DMS 273 treated with DMSO at 0.1 percent for 48 hours (cell line): ENCODE data around the gene USP24.
A peak's percentile ranks its signal among the peaks of the same experiment; 100 is the strongest.

Experiments
- DNase-seq: peaks from one replicate; lab custom pipeline; 2025; lab: John Stamatoyannopoulos, UW

Gene USP24

DNA sequence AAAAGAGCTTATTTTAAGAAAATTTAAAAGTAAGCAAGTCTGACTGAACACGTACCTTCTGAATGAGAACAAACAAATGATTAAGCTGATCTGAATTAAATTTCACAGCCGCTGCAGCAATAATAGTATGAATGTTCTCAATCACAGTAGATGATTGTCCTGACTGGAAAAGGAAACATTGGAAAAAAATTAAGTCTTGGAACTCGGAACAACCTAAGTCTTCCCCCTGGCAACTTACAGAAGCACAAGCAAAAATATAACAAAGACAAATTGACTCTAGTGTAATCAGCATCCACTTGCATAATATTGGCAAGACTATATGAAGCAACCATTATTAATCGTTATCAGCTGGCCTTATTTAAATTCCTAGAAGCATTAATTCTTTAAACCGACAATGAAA is 60.5 kb downstream of the USP24 start:
- DNase-seq: no peak

DNA sequence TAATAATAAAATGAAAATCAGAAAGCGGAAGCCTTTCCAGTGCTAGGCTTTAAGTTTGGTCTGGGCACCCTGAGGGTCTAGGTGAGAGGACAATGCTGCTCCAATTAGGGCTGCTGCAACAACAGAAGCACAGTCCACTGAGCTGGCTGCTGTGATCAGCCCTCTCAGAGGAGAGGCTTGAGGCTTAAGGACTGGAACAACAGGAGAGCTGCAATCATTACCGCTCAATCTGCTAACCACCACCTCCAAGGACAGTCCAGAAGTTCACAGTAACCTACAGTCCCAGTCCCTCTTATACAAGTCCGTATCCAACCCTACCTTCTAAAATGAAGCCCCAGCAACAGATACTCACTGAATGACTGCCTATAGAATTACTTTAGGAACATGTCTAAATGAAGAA is 62.1 kb downstream of the USP24 start:
- DNase-seq: no peak

DNA sequence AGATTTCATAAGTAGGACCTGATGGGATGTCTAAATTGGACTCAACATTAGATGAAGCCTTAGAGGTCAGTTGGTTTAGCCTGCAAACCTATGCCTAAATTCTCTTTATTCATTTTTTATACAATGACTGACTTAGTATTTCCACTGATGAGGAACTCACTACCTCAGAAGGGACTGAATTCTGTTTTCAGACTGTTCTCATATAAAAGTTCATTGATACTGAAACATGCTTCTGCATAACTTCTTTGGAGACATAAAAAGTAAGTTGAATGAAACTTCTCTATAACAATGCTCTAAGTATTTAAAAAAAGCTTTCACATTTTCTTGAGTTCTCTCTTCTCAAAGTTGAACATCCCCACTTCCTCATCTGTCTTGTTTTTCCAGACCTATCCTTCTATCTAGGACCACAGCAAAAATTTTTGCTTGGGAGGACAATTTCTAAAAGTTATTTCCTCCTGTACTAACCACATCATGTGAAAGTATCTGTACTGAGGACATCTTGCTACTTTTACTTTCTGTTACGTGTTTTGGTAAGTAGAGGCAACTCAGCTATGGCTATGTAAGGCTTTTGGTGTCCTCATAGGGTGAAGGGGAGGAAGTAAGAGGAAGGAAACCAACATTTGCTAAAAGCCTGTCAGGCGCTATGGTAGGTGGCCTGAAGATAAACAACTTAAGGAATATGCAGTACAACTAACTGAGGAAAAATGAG is 64.1 kb downstream of the USP24 start:
- DNase-seq: no peak

- DNase-seq: no peak
These were observed 66.5 kb downstream of the USP24 start for GRCh38 chr1:55148676-55149075.

GRCh38 chr1:55147524-55147923 is 67.6 kb downstream of the USP24 start:
- DNase-seq: no peak

GRCh38 chr1:55146781-55147180 is 68.4 kb downstream of the USP24 start:
- DNase-seq: no peak

DNA sequence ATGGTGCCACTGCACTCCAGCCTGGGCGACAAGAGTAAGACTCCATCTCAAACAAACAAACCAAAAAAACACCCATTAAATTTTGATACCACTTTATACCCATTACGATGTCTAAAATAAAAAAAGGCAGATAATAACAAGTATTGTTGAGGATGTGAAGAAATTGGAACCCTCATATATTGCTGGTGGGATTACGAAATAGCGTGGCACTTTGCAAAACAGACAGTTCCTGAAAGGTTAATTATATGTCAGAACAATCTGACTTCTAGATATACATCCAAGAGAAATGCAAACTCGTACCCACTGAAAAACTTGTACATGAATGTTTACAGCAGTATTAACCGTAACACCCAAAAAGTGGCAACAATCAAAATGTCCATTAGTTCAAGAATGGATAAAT is 70.3 kb downstream of the USP24 start:
- DNase-seq: no peak

- no peak for DNase-seq
These were observed 71.5 kb downstream of the USP24 start for GRCh38 chr1:55143684-55144083.

- no peak for DNase-seq
These were observed 73.8 kb downstream of the USP24 start for GRCh38 chr1:55141295-55141893.

DNA sequence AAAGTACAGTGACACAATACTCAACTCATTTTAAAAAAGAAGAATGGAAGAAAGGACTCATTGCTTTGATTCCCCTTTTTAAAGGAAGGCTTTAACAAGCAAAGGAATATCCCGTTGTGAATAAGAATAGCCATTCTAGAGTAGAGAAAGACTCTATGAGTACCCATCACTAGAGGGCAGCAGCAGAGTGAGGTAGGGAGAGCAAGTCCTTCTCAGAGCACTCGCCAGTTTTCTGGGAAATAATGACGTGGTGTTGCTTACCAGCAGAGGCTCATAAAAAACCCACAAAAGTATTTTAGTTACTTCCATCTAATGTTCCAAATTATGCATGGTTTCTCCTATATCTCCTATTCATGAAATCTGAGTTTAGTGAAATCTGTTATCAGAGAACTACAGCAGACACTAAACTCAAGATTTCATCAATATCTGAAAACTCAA is 74.6 kb downstream of the USP24 start:
- peak; percentile 52 for DNase-seq

- DNase-seq: no peak
These were observed 75.0 kb downstream of the USP24 start for GRCh38 chr1:55140137-55140536.

- DNase-seq: no peak
These were observed 76.3 kb downstream of the USP24 start for GRCh38 chr1:55138823-55139222.

DNA sequence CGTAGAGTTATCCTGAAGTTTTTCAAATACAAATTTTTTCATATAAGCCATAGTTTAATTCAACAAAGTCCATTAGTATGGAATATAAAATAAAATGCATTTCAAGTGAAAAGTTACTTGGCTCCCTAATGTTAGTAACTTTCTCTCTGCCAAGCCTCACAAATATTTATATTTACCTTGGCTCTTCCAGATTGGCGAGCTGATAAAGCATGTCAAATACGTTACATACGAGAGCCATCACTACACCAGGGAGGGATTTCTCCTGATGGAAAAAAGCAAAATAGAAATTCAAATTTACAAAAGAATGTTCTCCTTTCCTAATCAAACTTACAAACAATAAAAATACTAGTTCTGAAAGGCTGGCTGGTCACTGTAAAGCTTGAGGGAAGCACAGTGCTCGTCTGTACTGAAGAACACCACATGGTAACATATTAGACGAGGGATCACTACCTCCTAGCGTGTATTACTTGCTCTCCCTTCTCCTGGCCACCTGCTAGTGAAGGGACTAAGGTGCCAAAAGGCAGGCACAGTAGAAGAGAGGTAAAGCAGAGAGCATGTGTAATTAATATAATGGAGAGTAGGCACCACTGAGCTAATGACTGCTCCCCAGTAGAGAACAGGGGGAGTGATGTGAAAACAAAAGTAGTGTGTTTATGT is 80.9 kb downstream of the USP24 start:
- DNase-seq: no peak

DNA sequence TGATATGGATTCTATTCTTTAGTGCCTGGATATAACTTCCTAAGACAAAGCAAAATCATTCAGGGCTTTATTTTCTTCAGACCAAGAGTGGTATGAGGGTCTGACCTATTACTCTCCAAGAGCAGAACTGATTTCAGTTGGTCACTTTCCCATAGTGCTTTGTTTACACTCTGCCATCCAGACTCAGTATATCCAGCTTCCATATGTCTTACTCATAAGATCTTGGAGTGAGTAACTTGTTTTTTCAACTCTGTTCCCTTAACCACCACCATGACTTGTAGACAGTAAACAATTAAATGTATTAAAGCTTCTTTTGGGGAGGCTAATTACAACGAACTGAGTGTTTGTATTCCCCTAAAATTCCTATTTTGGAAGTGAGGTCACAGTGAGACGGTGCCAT is 83.4 kb downstream of the USP24 start:
- no peak for DNase-seq

DNA sequence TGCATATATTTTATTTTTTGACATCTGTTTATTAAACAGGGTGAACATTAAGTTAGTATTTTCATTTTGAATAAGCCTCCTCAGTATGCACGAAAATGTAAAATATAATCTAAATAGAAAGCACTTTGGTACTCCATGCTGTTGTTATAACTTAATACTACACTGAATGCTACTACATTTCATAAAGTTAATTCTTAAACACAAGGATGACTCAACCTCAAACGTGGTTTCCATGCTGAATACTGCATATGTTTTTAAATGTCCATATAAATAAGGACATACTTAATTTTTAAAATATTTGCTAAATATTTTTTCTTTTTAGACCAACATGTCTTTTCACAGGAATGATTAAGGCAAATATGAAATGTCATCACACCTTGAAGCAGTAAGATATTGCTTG is 83.9 kb downstream of the USP24 start:
- no peak for DNase-seq

DNA sequence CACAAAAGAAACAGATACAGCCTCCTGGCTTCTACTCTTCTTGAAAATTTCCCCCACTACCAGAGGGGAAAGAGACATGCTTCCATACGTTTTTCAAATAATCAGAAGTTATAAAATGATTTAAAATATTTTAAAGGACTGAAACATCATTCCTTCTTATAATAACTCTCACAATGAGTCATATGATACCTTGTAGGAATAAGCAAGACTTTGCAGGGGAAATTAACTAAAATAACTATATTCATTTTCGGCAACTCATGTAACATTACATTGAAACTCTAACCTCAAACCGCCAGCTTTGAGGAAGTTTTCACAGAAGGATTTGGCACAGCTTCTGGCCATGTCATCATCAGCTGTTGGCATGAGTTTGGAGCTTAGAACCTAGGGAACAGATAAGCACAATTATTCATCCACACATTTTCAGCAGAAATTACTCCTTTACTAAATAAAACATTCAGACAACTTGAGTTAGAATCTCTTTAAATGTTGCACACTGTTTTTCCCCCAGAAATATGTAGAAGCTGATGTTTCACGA is 85.9 kb downstream of the USP24 start:
- DNase-seq: no peak

DNA sequence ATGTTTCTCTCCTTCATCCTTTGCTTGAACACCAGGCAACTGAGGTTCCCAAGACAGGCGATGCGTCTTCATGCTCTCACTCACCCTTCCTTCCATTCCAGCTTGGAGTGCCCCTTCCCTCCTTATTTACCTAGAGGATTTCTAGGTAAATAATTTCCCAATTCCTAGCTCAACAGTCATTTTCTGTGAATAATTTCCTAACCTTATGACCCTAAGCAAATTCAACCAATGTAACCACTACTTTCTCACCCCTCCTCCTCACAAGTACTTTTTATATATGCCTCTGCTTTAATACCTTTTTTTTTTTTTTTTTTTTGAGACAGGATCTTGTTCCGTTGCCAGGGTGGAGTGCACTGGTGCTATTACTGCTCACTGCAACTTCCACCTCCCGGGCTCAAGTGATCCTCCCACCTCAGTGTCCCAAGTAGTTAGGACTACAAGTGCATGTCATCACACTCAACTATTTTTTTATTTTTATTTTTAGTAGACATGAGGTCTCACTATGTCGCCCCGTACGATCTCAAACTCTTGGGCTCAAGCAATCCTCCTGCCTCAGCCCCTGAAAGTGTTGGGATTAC is 86.7 kb downstream of the USP24 start:
- DNase-seq: no peak

GRCh38 chr1:55127827-55128343 is 87.3 kb downstream of the USP24 start:
- DNase-seq: no peak

DNA sequence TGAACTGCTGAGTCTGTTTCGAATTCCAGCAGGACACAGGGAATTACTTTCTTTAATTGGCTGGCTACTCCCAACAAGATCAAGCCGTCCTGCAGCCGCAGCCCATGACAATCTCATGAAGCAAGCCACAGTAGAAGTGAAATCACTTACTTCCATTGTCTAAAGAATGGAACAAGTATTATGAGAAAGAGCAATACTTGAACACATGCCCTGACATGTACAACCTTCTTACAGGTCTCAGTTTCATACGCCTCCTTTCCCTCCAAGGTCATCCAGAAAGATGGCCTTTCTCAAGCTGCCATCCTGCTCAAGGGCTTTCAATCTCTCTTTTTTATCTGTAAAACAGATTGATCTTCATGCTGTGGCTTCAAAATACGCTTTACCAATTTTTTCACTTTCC is 90.7 kb downstream of the USP24 start:
- DNase-seq: no peak

- no peak for DNase-seq
These were observed 94.6 kb downstream of the USP24 start for GRCh38 chr1:55120538-55120937.

GRCh38 chr1:55118651-55119329 is 96.4 kb downstream of the USP24 start:
- DNase-seq: no peak

- no peak for DNase-seq
These were observed 97.2 kb downstream of the USP24 start for GRCh38 chr1:55117941-55118340.
